ENCODE results near the gene CLDN11. TPM values are rescaled to one million over a fixed set of nuclear protein-coding genes. Genes with fewer than 3 reads are reported as not detected.

Gene CLDN11
- 5.0 TPM for polyA plus RNA-seq
- long read RNA-seq, donor 1, partial matches to known transcripts = 5 of 6 reads
- long read RNA-seq, donor 1, other reads (novel, unspliced or antisense) = 0 of 6 reads
- long read RNA-seq, donor 2 = 0 reads
- long read RNA-seq, donor 3 = 0 reads
- long read RNA-seq, donor 4 = 0 reads
- long read RNA-seq, donor 5 = 0 reads
- long read RNA-seq, donor 6, partial matches to known transcripts = 0 of 2 reads
- long read RNA-seq, donor 6, other reads (novel, unspliced or antisense) = 0 of 2 reads
- long read RNA-seq, donor 7, partial matches to known transcripts = 0 of 2 reads
- long read RNA-seq, donor 7, other reads (novel, unspliced or antisense) = 0 of 2 reads
- long read RNA-seq, donor 8, partial matches to known transcripts = 0 of 1 reads
- long read RNA-seq, donor 8, other reads (novel, unspliced or antisense) = 0 of 1 reads
- long read RNA-seq, donor 9 = 0 reads
- long read RNA-seq, donor 10, partial matches to known transcripts = 0 of 1 reads
- long read RNA-seq, donor 10, other reads (novel, unspliced or antisense) = 0 of 1 reads
- long read RNA-seq, donor 11 = 0 reads

DNA sequence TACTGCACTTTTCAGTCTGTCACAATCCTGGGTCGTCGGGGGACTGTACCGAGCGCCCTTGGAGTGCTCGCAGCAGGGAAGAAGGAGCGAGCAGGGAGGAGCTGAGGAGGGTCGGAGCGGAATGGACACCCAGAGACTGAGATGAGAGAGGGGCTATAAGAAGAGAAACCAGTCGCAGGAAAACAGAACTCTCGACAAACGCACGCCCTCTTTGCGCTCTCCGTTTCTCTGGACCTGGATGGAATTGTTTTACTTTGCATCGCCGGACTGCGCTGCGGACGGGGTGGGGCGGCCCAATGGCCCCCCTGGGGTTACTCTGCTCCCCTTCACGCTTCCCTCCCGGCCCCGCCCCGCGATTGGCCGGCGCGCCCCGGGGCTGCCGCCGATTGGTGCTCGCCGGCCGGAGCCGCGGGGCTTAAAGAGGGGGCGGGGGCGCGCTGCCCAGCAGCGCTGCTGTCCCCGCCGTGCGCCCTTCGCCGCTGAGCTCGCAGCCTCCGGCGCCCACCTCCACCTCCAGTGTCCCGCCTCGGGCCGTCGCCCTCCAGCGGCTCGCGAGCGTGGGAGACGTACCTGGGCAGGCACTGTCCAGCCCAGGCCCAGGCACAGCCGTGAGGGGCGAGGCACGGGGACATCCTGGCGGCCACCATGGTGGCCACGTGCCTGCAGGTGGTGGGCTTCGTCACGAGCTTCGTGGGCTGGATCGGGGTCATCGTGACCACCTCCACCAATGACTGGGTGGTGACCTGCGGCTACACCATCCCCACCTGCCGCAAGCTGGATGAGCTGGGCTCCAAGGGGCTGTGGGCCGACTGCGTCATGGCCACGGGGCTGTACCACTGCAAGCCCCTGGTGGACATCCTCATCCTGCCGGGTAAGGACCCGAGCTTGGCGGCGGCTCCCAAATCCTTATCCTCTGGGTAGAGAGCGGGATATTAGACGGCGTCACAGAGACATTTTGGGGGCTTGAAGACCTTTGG lies at the start of gene CLDN11:
Gene CLDN11 (plus strand): TSS at position 447 of the 977 bp plus-strand sequence. CDS start 199 bp downstream, at position 646.
- Histone ChIP-seq H3K4me3 (ENCODE audit: low read length) (peak within 1 kb of the TSS; percentile 34), H3K27me3 (ENCODE audit: control insufficient read depth, insufficient read depth, low read length) (peaks cover 35% of the 10 kb centered on the region), H3K9me3 (ENCODE audit: control insufficient read depth, low read depth, low read length) (peaks cover 2% of the 10 kb centered on the region), H3K4me1 (ENCODE audit: control insufficient read depth, insufficient read depth, low read length) (peaks cover 12% of the 10 kb centered on the region), H3K36me3 (ENCODE audit: control insufficient read depth, insufficient read depth, low read length) (no peaks in the 10 kb centered on the region), H3K27ac (ENCODE audit: low read length) (no peak within 1 kb of the TSS)
- no CpG with 5 or more reads among the region's 79 CpGs for WGBS (ENCODE audit: insufficient coverage, low lambda C conversion rate)
- peak in 1 of 2 donors; percentile 34 for DNase-seq

DNA sequence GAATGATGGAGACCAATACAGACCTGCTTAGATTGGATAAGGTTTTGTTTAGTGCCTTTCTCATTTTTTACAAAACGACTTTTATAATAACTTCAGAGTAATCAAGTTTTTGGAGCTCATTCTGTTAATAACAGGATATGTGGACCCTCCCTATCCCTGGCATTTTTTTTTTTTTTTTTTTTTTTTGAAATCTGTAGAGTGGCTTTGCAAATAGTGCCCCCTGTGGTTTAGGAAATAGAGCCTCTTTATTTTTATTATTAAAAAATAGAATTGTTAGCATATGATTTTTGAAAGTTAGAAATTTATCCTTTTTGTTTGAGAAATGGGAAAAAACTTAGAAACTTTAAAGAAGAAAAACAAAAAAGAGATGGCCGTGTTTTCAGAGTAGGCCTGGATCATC lies 49.7 kb upstream of the CLDN11 start:
- WGBS (ENCODE audit: insufficient coverage, low lambda C conversion rate) = 100% methylated on average over 2 of the region's 2 CpGs
- Histone ChIP-seq H3K27ac (ENCODE audit: low read length) (no peak overlapping the region), H3K4me3 (ENCODE audit: low read length) (no peak overlapping the region), H3K9me3 (ENCODE audit: control insufficient read depth, low read depth, low read length) (no peaks in the 10 kb centered on the region), H3K36me3 (ENCODE audit: control insufficient read depth, insufficient read depth, low read length) (peaks cover 15% of the 10 kb centered on the region), H3K27me3 (ENCODE audit: control insufficient read depth, insufficient read depth, low read length) (no peaks in the 10 kb centered on the region), H3K4me1 (ENCODE audit: control insufficient read depth, insufficient read depth, low read length) (no peaks in the 10 kb centered on the region)
- DNase-seq = no peak

DNA sequence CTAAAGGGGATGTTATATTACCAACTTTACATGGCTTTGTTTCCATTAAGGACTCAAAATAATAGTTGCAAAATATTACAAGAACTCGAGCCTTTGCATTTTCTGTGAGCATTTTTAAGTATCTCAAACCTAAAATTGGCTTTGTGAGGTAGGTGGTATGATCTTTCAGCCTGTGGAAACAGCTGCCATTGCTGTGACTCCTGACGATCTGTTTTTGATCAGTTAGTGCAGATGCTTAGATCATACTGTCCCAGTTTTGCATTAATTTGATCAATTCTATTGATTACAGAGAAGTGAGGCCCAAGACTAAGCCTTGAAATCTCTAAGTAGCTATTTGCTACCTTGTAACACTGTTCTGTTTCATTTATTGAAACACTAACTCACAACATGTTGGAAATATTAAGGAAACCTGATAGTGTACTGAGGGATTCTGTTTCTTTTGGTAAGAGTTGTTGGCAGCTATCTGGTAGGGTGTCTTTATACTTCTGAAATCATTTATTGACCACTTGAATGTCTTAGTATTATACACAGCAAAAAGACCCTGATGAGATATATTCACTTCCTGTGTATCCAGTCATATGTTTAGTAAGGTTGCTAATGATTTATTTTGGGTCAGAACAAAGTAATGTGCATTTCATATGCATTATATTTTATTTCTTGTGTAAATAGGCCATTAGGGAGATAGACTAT lies 46.3 kb upstream of the CLDN11 start:
- Histone ChIP-seq H3K36me3 (ENCODE audit: control insufficient read depth, insufficient read depth, low read length) (peaks cover 14% of the 10 kb centered on the region), H3K4me3 (ENCODE audit: low read length) (no peak overlapping the region), H3K4me1 (ENCODE audit: control insufficient read depth, insufficient read depth, low read length) (no peaks in the 10 kb centered on the region), H3K27me3 (ENCODE audit: control insufficient read depth, insufficient read depth, low read length) (no peaks in the 10 kb centered on the region), H3K9me3 (ENCODE audit: control insufficient read depth, low read depth, low read length) (no peaks in the 10 kb centered on the region), H3K27ac (ENCODE audit: low read length) (no peak overlapping the region)
- WGBS (ENCODE audit: insufficient coverage, low lambda C conversion rate) = no CpG with 5 or more reads among the region's 2 CpGs
- DNase-seq = peak in 1 of 2 donors; percentile 21

DNA sequence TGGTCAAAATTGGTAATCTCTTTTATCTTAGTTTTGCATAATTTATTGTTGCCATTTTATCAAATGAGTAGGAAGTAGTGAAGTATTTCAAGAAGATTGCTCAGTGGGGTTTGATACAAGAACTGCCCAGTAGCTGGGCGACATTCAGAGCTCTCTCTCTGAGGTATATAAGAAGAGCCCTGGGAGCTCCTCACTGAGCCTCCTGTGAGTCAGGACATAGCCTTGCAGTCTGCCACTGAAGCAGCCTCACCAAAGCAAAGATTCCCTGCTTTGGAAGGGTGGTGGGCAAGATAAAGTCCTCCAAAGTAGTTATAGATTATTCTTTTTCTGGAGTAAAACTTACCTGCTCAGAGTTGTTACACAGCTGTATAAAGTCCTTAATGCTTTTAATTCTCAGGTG lies 35.1 kb upstream of the CLDN11 start:
- Histone ChIP-seq H3K4me1 (ENCODE audit: control insufficient read depth, insufficient read depth, low read length) (no peaks in the 10 kb centered on the region), H3K27me3 (ENCODE audit: control insufficient read depth, insufficient read depth, low read length) (no peaks in the 10 kb centered on the region), H3K4me3 (ENCODE audit: low read length) (no peak overlapping the region), H3K36me3 (ENCODE audit: control insufficient read depth, insufficient read depth, low read length) (peaks cover 65% of the 10 kb centered on the region), H3K9me3 (ENCODE audit: control insufficient read depth, low read depth, low read length) (no peaks in the 10 kb centered on the region), H3K27ac (ENCODE audit: low read length) (no peak overlapping the region)
- no peak for DNase-seq
- WGBS (ENCODE audit: insufficient coverage, low lambda C conversion rate) = no CpG with 5 or more reads among the region's 1 CpG

DNA sequence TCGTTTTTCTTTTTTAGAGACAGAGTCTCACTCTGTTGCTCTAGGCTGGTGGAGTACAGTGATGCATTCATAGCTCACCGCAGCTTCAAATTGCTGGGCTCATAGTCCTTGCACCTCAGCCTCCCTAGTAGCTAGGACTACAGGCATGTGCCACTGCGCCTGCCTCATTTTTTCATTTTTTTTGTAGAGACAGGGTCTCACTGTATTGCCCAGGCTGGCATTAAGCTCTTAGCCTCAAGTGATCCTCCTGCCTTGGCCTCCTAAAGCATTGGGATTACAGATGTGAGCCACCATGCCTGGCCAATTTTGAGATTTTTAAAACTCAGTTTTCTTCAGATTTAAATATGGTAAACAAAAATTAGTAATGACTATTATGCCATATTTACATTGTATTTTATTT lies 32.2 kb upstream of the CLDN11 start:
- peaks cover 62% of the 10 kb centered on the region for H3K36me3 ChIP-seq (ENCODE audit: control insufficient read depth, insufficient read depth, low read length)
- H3K4me3 ChIP-seq (ENCODE audit: low read length) = no peak overlapping the region
- no peaks in the 10 kb centered on the region for H3K27me3 ChIP-seq (ENCODE audit: control insufficient read depth, insufficient read depth, low read length)
- H3K27ac ChIP-seq (ENCODE audit: low read length) = no peak overlapping the region
- H3K4me1 ChIP-seq (ENCODE audit: control insufficient read depth, insufficient read depth, low read length) = no peaks in the 10 kb centered on the region
- H3K9me3 ChIP-seq (ENCODE audit: control insufficient read depth, low read depth, low read length) = no peaks in the 10 kb centered on the region
- DNase-seq = no peak
- WGBS (ENCODE audit: insufficient coverage, low lambda C conversion rate) = no CpG with 5 or more reads among the region's 3 CpGs

DNA sequence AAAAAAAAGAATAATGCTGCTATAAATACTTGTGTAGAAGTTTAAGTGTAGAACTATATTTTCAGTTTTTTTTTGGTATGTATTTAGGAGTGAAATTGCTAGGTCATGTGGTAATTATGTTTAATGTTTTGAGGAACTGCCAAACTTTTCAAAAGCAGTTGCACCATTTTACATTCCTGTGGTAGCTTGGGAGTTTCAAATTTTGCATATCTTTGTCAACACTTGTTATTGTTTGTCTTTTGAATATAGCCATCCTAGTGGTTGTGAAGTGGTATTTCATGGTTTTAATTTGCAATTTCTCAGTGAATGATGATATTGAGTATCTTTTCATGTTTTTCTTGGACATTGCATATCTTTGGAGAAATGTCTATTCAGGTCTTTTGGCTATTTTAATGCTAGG lies 30.7 kb upstream of the CLDN11 start:
- Histone ChIP-seq H3K4me1 (ENCODE audit: control insufficient read depth, insufficient read depth, low read length) (no peaks in the 10 kb centered on the region), H3K36me3 (ENCODE audit: control insufficient read depth, insufficient read depth, low read length) (peaks cover 60% of the 10 kb centered on the region), H3K27ac (ENCODE audit: low read length) (no peak overlapping the region), H3K27me3 (ENCODE audit: control insufficient read depth, insufficient read depth, low read length) (no peaks in the 10 kb centered on the region), H3K4me3 (ENCODE audit: low read length) (no peak overlapping the region), H3K9me3 (ENCODE audit: control insufficient read depth, low read depth, low read length) (no peaks in the 10 kb centered on the region)
- DNase-seq = no peak

DNA sequence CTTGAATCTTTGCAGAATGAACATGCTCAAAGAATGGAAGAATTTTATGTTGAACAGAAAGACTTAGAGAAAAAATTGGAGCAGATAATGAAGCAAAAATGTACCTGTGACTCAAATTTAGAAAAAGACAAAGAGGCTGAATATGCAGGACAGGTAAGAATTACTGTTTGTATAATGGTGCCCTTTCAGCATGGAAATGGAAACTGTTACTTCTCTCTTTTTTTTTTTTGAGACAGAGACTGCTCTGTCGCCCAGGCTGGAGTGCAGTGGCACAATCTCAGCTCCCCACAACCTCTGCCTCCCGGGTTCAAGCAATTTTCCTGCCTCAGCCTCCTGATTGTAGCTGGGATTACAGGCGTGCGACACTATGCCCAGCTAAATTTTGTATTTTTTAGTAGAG lies 27.6 kb upstream of the CLDN11 start:
- H3K4me3 ChIP-seq (ENCODE audit: low read length) = no peak overlapping the region
- peaks cover 38% of the 10 kb centered on the region for H3K36me3 ChIP-seq (ENCODE audit: control insufficient read depth, insufficient read depth, low read length)
- H3K27me3 ChIP-seq (ENCODE audit: control insufficient read depth, insufficient read depth, low read length) = no peaks in the 10 kb centered on the region
- DNase-seq = no peak
- no peaks in the 10 kb centered on the region for H3K4me1 ChIP-seq (ENCODE audit: control insufficient read depth, insufficient read depth, low read length)
- no peaks in the 10 kb centered on the region for H3K9me3 ChIP-seq (ENCODE audit: control insufficient read depth, low read depth, low read length)
- no peak overlapping the region for H3K27ac ChIP-seq (ENCODE audit: low read length)
- WGBS (ENCODE audit: insufficient coverage, low lambda C conversion rate) = no CpG with 5 or more reads among the region's 4 CpGs

DNA sequence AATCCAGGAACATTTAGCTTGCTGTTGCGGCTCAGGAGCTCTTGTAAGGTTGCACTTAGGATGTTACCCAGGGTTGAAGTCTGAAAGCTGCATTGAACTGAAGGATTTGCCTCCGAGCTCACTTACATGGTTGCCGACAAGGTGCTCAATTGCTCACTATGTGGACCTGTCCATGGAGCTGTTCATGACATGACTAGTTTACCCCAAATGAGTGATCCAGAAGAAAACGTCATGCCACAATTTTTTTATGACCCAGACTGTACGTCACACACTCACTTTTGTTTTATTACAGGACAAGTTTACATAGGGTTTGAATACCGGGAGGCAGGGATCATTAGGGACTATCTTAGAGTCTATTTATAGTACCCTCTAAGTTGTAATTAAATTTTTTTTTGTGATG lies 21.0 kb upstream of the CLDN11 start:
- DNase-seq = peak in 1 of 2 donors; percentile 17
- Histone ChIP-seq H3K4me1 (ENCODE audit: control insufficient read depth, insufficient read depth, low read length) (no peaks in the 10 kb centered on the region), H3K27me3 (ENCODE audit: control insufficient read depth, insufficient read depth, low read length) (no peaks in the 10 kb centered on the region), H3K27ac (ENCODE audit: low read length) (no peak overlapping the region), H3K4me3 (ENCODE audit: low read length) (no peak overlapping the region), H3K36me3 (ENCODE audit: control insufficient read depth, insufficient read depth, low read length) (peaks cover 3% of the 10 kb centered on the region), H3K9me3 (ENCODE audit: control insufficient read depth, low read depth, low read length) (no peaks in the 10 kb centered on the region)
- WGBS (ENCODE audit: insufficient coverage, low lambda C conversion rate) = no CpG with 5 or more reads among the region's 6 CpGs

DNA sequence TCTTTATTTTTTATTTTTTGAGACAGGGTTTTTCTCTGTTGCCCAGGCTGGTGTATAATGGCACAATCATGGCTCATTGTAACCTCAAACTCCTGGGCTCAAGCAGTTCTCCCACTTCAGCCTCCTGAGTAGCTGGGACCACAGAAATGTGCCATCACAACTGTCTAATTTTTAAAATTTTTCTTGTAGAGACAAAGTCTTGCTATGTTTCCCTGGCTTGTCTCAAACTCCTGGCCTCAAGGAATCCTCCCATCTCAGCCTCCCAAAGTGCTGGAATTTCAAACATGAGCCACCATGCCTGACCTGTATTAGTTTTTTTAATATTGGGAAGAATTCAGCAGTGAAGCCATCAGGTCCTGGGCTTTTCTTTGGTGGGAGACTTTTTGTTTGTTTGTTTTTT lies 13.6 kb upstream of the CLDN11 start:
- no peaks in the 10 kb centered on the region for H3K36me3 ChIP-seq (ENCODE audit: control insufficient read depth, insufficient read depth, low read length)
- no peaks in the 10 kb centered on the region for H3K4me1 ChIP-seq (ENCODE audit: control insufficient read depth, insufficient read depth, low read length)
- H3K4me3 ChIP-seq (ENCODE audit: low read length) = no peak overlapping the region
- no peaks in the 10 kb centered on the region for H3K27me3 ChIP-seq (ENCODE audit: control insufficient read depth, insufficient read depth, low read length)
- no peak for DNase-seq
- no peaks in the 10 kb centered on the region for H3K9me3 ChIP-seq (ENCODE audit: control insufficient read depth, low read depth, low read length)
- H3K27ac ChIP-seq (ENCODE audit: low read length) = no peak overlapping the region

DNA sequence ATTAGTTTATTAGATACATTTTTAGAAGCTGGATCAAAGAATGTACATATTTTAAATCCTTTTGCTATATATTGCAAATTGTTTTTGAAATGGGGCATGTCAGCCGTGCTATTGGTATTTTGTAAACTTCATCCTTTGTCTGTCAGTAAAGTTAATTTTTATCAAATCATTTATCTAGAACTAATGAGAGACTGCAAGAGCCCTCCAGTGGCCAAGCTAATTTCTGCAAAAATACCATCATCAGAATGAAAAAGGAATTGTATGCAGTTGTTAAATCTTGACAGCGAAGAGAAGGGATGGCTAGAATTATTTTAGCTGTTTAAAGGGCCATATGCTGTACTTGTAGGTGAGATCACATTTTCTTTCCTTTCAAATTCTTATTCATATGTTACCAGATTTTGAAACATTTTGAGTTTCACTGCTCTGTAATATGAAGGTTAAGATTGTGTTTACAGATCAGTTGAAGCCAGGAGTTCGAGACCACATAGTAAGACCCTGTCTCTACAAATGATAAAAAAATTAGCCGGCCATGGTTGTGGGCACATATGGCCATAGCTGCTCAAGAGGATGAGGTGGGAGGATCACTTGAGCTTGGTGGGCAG lies 8.1 kb upstream of the CLDN11 start:
- peak in 1 of 2 donors; percentile 28 for DNase-seq
- Histone ChIP-seq H3K4me3 (ENCODE audit: low read length) (no peak overlapping the region), H3K9me3 (ENCODE audit: control insufficient read depth, low read depth, low read length) (no peaks in the 10 kb centered on the region), H3K36me3 (ENCODE audit: control insufficient read depth, insufficient read depth, low read length) (no peaks in the 10 kb centered on the region), H3K27me3 (ENCODE audit: control insufficient read depth, insufficient read depth, low read length) (no peaks in the 10 kb centered on the region), H3K27ac (ENCODE audit: low read length) (no peak overlapping the region), H3K4me1 (ENCODE audit: control insufficient read depth, insufficient read depth, low read length) (no peaks in the 10 kb centered on the region)
- WGBS (ENCODE audit: insufficient coverage, low lambda C conversion rate) = no CpG with 5 or more reads among the region's 4 CpGs
